NOMO-1 treated with dmso at 0.1 percent for 144 hours (cell line): ENCODE measurements around the gene TNFSF13B.
"Not testable (repeated sequence)": the region's sequence is repeated elsewhere in the genome, so short reads cannot be mapped to it uniquely, and the experiment has no call there.

Experiments
- DNase-seq: peaks from one replicate; lab custom pipeline; 2025; ENCODE audit not compliant: unreplicated experiment; lab: John Stamatoyannopoulos, UW

The TNFSF13B gene

GRCh38 chr13:108281901-108282300 is 12.4 kb downstream of the TNFSF13B start:
- peak; percentile 57 for DNase-seq

- no peak for DNase-seq
Measured at GRCh38 chr13:108283110-108283509, 13.6 kb downstream of the TNFSF13B start.

- no peak for DNase-seq
Measured at GRCh38 chr13:108288741-108289140, 19.2 kb downstream of the TNFSF13B start.

GRCh38 chr13:108289819-108290218 is 20.3 kb downstream of the TNFSF13B start:
- DNase-seq = no peak

DNA sequence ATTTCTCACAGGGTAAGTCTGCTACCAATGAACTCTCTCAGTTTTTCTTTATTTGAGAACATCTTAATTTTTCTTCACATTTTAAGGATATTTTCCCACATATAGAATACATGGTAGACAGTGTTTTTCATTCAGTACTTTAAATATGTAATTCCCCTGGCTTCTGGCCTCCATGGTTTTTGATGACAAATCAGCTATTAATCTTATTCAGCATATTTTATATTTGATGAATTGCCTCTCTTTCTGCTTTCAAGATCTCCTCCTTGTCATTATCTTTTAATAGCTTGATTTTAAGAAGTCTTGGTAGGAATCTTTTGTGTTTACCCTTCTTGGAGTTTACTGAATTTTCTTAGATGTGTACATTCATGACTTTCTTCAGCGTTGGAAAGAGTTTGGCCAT is 27.6 kb downstream of the TNFSF13B start:
- no peak for DNase-seq

GRCh38 chr13:108302279-108302678 is 32.8 kb downstream of the TNFSF13B start:
- no peak for DNase-seq

DNA sequence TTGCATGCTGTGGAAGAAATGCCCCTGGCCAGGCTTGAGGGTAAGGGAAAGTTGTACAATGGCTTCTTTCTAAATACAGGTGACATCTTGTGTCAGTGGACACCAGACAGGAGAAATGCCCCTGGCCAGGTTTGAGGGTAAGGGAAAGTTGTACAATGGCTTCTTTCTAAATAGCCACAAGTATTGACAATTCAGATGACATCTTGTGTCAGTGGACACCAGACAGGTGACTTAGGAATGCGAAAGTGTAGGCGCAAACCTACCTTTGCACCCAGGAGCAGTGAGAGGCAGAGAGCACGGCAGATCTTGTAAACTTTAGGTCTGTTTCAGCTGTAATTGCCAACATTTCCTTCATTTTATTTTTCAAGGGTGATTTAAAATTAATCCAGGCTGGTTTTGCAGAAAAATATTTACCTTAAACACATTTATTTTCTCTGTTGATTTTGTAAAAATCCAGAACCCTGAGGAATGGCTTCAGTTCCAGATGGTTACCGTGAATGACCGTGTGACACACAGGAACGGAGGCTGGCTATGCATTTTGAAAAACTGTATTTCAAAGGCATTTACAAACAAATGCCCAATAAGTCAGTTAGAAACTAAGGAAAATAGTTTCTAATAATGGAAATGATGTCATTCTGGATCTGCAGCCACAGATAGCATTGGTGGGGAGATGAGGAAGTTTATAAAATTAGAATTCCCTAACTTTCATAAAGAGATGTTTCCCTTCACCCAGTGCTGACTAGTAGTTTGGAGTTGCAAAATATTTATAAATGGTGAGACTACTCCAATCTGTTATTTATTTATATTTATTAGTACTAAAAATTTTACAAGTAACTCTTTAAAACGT is 34.9 kb downstream of the TNFSF13B start:
- DNase-seq = no peak

- no peak for DNase-seq
Measured at GRCh38 chr13:108305655-108306054, 36.1 kb downstream of the TNFSF13B start.

- no peak for DNase-seq
Measured at GRCh38 chr13:108306860-108307259, 37.3 kb downstream of the TNFSF13B start.

DNA sequence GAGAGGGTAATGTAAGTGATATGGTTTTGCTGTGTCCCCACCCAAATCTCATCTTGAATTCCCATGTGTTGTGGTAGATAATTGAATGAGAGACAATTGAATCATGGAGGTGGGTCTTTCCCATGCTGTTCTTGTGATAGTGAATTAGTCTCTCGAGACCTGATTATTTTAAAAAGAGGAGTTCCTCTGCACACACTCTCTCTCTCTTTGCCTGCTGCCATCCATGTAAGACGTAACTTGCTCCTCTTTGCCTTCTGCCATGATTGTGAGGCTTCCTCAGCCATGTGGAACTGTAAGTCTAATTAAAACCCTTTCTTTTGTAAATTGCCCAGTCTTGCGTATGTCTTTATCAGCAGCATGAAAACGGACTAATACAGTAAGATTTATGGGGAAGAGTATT is 42.1 kb downstream of the TNFSF13B start:
- not testable (repeated sequence) for DNase-seq

DNA sequence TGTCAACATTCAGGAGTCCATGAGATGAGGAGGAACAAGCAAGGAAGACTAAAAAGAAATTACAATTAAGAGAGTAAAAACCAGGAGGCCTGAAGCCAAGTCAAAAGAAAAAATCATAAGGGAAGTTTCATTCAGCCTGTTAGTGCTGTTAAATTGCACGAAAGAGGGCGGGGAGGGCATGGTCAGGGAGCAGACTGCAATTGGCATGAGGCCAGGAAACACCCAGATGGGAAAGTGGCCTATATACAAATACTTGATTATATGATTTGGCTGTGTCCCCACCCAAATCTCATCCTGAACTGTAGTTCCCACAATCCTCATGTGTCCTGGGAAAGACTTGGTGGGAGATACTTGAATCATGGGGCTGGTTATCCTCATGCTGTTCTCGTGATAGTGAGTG is 43.9 kb downstream of the TNFSF13B start:
- no peak for DNase-seq

DNA sequence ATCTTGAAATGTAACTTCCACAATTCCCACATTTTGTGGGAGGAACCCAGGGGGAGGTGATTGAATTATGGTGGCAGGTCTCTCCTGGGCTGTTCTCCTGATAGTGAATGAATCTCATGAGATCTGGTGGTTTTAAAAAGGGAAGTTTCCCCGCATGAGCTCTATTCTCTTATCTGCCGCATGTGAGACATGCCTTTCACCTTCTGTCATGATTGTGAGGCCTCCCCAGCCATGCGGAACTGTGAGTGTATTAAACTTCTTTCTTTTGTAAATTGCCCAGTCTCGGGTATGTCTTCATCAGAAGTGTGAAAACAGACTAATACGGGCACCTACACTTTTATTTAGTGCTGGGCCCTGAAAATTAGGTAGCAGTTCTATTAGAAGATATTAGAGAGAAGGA is 45.8 kb downstream of the TNFSF13B start:
- no peak for DNase-seq

DNA sequence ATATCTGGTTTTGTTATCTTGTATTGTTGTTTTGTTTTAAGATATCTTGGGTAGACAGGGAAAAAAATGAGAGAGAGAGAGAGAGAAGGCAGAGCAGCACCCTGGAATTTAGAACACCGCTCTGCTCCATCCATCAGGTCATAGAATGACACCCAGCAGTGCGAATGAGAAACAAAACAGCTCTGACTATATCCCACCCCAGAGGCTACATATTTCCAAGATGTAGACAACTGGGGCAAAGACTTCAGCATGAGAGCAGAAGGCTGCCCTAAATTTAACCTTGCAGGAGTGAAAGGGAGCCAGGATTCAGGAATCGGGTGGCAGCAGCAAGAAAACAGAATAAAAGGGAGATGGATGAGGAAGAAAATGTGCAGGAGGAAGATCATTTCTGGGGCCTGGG is 46.5 kb downstream of the TNFSF13B start:
- no peak for DNase-seq

DNA sequence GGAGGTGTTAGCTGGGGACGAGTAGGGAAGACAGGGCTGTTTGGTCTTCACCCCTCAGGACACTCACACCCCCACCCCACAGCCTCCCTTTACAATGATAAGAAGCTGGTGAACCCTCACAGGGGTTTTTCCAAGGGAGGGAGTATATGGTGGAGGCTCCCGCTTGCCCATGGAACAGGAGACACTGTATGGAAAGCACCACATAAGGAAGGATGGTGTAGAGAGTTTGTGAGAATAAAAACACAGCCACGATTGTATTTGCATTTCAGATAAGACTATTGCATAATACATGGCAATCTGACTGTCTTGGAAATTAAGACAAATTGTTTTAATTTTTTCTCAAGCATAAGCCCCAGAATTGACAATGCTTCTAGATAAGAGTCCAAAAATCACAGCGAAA is 46.9 kb downstream of the TNFSF13B start:
- no peak for DNase-seq

DNA sequence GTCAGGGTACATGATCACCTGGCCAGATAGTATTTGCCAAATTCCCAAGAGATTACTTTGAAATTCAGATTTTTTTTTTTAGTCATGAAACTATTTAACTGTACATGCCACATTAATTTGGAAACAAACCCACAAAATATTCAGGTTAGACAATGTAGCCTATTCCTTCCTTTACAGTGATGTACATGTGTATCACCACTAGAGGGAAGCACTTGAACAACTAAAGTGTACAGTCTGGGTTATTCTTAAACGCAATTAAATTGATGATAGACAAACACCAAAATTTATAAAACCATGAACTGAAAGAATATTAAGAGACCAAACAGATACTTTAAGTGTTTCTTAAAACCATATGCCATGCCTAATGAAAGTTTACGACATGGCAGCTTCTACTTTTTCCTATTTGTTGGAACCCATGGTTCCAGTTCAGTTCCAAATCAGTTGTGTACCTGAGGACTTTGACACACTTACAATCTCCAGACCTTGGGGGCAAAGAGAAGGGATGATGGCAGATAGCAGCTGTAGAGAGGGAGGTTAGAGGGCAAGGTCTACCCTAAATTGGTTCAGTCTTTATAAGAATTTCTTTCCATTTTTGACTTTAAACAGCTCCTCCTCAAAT is 52.8 kb downstream of the TNFSF13B start:
- DNase-seq = no peak

DNA sequence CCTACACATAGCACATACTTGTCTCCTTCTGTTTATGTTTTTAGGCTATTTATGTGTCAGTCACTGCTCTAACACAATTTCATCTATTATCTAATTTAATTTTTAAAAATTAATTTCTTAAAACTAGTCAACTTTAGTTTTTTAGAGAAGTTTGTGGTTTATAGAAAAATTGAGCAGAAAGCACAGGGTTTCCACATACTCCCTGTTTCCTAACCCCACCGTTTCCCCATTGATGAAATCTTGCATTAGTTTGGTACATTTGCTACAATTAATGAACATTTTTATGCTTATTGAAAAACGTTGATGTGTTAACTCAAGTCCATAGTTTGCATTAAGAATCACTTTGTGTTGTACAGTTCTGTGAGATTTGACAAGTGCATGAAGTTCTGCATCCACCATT is 53.5 kb downstream of the TNFSF13B start:
- DNase-seq = peak; percentile 14

- no peak for DNase-seq
Measured at GRCh38 chr13:108325863-108326262, 56.3 kb downstream of the TNFSF13B start.

GRCh38 chr13:108326309-108326708 is 56.8 kb downstream of the TNFSF13B start:
- DNase-seq = peak; percentile 78

DNA sequence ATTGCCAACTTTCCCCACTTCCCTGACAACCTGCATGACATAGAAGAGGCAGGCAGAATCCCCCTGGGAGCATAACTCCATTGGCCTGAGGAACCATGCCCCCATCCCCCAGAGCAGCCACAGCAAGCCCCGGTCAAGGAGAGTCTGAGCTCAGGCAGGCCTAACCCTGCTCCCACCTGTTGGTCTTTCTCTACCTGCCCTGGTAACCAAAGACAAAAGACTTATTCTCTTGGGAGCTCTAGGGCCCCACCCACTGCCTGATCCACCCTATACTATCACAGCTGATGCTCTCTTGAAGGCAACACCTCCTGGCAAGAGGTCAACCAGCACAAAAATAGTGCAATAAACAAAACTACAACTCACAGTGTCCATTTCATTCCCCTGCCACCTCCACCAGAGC is 59.3 kb downstream of the TNFSF13B start:
- DNase-seq = no peak

DNA sequence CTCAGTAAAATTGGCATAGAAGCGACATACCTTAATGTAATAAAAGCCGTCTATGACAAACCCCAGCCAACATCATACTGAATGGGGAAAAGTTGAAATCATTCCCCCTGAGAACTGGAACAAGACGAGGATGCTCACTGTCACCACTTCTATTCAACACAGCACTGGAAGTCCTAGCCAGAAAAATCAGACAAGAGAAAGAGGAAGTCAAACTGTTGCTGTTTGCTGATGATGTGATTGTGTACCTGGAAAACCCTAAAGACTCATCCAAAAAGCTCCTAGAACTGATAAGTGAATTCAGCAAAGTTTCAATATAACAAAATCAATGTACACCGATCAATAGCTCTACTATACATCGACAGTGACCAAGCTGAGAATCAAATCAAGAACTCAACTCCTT is 63.3 kb downstream of the TNFSF13B start:
- DNase-seq = no peak

DNA sequence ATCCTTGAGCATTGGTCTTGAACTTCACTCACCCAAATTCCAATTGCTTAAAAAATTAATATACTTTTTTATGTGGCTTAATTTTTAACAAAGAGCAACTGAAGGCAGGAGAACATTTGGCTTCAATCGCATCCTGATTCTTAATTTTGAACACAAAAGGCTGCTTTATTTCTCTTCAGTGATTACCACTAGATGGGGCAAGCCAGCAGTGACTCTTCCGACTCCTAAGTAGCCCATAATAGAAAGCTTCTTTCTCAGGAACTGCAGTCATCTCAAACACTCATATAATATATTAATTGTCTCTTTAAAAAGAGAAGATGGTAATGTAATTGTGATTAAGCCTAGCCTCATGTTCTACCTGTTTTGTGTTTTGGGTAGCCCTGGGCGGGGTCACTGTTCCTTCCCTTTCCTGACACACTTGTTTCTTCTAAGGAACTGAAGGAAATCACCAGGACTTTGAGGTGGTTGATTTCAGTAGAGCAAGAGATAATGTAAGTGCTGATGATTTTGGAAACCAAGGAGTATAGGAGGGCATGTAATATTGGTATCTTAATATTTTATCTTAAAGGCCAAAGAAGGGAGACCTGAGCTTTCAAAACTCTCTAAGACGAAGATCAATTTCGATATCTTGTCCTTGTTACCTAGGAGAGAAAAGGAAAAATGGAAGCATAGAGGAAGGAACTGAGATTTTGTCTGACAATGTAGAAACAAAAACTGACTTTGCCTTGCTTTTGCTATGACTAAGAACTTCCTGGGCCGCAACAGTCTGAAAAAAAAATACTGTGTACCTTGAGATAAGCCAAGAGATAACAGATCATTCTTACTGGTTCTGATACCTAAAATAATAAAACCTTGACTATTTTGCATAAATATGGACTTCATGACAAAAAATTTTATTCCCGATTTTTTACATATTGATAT is 73.1 kb downstream of the TNFSF13B start:
- DNase-seq = peak; percentile 7

- DNase-seq = no peak
Measured at GRCh38 chr13:108345016-108345415, 75.5 kb downstream of the TNFSF13B start.
